ENCODE measurements around the gene KRTAP10-9. TPM values are rescaled to one million over a fixed set of nuclear protein-coding genes. Genes with fewer than 3 reads are reported as not detected.
"Not testable (repeated sequence)": the region's sequence is repeated elsewhere in the genome, so short reads cannot be mapped to it uniquely, and the experiment has no call there.

The KRTAP10-9 gene
- total RNA-seq, 1 donor from 2014 or later = not detected

DNA sequence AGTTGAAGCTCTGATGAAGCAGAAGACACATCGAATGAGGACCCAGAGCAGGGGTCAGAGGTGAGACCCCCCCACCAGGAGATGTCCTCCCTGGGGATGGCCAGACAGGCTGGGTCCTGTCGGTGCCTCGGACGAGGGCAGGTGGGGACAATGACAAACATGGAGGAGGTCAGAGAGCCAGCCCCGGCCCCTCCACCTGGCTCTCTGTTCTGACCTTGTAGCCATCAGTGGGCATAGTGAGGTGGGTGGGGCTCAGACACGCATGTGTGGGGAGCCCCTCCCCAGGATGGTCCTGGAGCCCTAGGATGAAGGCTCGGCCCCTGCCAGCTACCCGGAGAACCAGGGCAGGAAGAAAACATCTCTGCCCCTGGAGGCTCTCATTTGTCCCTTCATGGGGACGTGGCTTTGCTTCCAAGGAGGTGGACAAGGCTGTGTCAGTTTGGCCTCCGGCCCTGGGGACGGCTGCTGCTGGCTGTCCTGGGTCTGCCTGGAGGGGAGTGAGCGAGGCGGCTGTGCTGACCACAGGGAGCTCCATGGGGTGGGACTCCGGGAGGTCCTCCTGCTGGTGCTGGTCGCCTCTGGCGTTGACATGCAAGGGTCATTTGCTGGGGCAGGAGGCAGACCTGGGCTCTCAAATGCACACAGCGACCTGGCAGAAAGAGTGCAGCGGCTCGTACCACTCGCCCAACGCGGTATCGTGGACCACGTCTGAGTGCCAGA is 37.1 kb upstream of the KRTAP10-9 start:
- no peak overlapping the region for H3K27ac Mint-ChIP-seq (ENCODE audit: unreplicated experiment)
- peaks cover 1% of the 10 kb centered on the region for H3K36me3 Mint-ChIP-seq (ENCODE audit: low read depth, unreplicated experiment)
- Histone ChIP-seq H3K4me3 (ENCODE audit: insufficient read depth, low read depth, low read length) (no peak overlapping the region), H3K36me3 (ENCODE audit: insufficient read depth, low read length) (no peaks in the 10 kb centered on the region), H2AFZ (ENCODE audit: low read depth, low read length) (no peak overlapping the region), H3K9ac (ENCODE audit: low read length) (no peak overlapping the region), H3K4me2 (ENCODE audit: low read length) (no peak overlapping the region), H3K9me3 (ENCODE audit: insufficient read depth, low read depth, low read length) (no peaks in the 10 kb centered on the region), H4K20me1 (ENCODE audit: insufficient read depth, low read length) (no peaks in the 10 kb centered on the region), H3K4me1 (ENCODE audit: insufficient read depth, low read length) (no peaks in the 10 kb centered on the region), H3K27me3 (ENCODE audit: insufficient read depth, low read length) (no peaks in the 10 kb centered on the region), H3K79me2 (ENCODE audit: insufficient read depth, low read length) (no peaks in the 10 kb centered on the region), H3K27ac (ENCODE audit: low read depth, low read length) (no peak overlapping the region)
- DNase-seq (ENCODE audit: low read depth) (no peak), FAIRE-seq (no peak)
- no peak overlapping the region for H3K4me3 Mint-ChIP-seq (ENCODE audit: unreplicated experiment)
- no peak for TF ChIP-seq EZH2 (IDR thresholded peaks at IDR 0.05; ENCODE audit: insufficient read depth, low read length)
- TF ChIP-seq, protein P1, sequence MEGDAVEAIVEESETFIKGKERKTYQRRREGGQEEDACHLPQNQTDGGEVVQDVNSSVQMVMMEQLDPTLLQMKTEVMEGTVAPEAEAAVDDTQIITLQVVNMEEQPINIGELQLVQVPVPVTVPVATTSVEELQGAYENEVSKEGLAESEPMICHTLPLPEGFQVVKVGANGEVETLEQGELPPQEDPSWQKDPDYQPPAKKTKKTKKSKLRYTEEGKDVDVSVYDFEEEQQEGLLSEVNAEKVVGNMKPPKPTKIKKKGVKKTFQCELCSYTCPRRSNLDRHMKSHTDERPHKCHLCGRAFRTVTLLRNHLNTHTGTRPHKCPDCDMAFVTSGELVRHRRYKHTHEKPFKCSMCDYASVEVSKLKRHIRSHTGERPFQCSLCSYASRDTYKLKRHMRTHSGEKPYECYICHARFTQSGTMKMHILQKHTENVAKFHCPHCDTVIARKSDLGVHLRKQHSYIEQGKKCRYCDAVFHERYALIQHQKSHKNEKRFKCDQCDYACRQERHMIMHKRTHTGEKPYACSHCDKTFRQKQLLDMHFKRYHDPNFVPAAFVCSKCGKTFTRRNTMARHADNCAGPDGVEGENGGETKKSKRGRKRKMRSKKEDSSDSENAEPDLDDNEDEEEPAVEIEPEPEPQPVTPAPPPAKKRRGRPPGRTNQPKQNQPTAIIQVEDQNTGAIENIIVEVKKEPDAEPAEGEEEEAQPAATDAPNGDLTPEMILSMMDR (IDR thresholded peaks at IDR 0.05; ENCODE audit: insufficient read depth, low read depth, low read length) = no peak
- peaks cover 42% of the 10 kb centered on the region for H3K27me3 Mint-ChIP-seq (ENCODE audit: low read depth, unreplicated experiment)
- peaks cover 9% of the 10 kb centered on the region for H3K9me3 Mint-ChIP-seq (ENCODE audit: unreplicated experiment)
- H3K4me1 Mint-ChIP-seq (ENCODE audit: low read depth, unreplicated experiment) = peaks cover 2% of the 10 kb centered on the region

DNA sequence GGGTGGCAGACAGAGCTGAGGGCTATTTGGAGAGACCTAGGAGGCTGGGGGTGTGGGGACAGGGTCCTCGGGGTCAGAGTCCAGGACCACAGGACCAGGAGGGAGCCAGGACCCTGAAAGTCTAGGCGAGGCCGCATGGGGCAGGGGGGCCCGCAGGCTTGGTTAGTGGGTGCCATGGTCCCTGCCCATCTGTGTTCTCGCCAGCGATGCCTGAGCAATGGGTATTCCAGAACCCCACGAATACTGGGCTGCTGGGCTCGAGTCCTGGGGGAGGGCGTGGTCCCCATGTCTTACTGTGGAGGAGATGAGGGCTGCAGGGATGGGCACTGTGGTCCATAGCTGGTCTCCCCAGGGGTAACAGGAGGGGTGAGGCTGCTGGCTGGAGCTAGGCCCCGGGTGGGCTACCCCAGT is 36.6 kb upstream of the KRTAP10-9 start:
- H3K36me3 Mint-ChIP-seq (ENCODE audit: low read depth, unreplicated experiment) = peaks cover 1% of the 10 kb centered on the region
- peaks cover 39% of the 10 kb centered on the region for H3K27me3 Mint-ChIP-seq (ENCODE audit: low read depth, unreplicated experiment)
- H3K4me3 ChIP-seq (ENCODE audit: insufficient read depth, low read depth, low read length) = no peak overlapping the region
- no peak for TF ChIP-seq EZH2 (IDR thresholded peaks at IDR 0.05; ENCODE audit: insufficient read depth, low read length)
- TF ChIP-seq, protein P1 (IDR thresholded peaks at IDR 0.05; ENCODE audit: insufficient read depth, low read depth, low read length) = no peak
- no peaks in the 10 kb centered on the region for H4K20me1 ChIP-seq (ENCODE audit: insufficient read depth, low read length)
- DNase-seq (ENCODE audit: low read depth) = no peak
- no peaks in the 10 kb centered on the region for H3K9me3 ChIP-seq (ENCODE audit: insufficient read depth, low read depth, low read length)
- H3K9ac ChIP-seq (ENCODE audit: low read length) = no peak overlapping the region
- no peak overlapping the region for H3K27ac ChIP-seq (ENCODE audit: low read depth, low read length)
- H3K79me2 ChIP-seq (ENCODE audit: insufficient read depth, low read length) = no peaks in the 10 kb centered on the region
- no peaks in the 10 kb centered on the region for H3K4me1 ChIP-seq (ENCODE audit: insufficient read depth, low read length)
- H3K4me1 Mint-ChIP-seq (ENCODE audit: low read depth, unreplicated experiment) = peaks cover 2% of the 10 kb centered on the region
- no peak overlapping the region for H3K27ac Mint-ChIP-seq (ENCODE audit: unreplicated experiment)
- H3K4me3 Mint-ChIP-seq (ENCODE audit: unreplicated experiment) = no peak overlapping the region
- no peaks in the 10 kb centered on the region for H3K27me3 ChIP-seq (ENCODE audit: insufficient read depth, low read length)
- H3K36me3 ChIP-seq (ENCODE audit: insufficient read depth, low read length) = no peaks in the 10 kb centered on the region
- FAIRE-seq = no peak
- H3K4me2 ChIP-seq (ENCODE audit: low read length) = no peak overlapping the region
- H2AFZ ChIP-seq (ENCODE audit: low read depth, low read length) = no peak overlapping the region
- peaks cover 9% of the 10 kb centered on the region for H3K9me3 Mint-ChIP-seq (ENCODE audit: unreplicated experiment)

DNA sequence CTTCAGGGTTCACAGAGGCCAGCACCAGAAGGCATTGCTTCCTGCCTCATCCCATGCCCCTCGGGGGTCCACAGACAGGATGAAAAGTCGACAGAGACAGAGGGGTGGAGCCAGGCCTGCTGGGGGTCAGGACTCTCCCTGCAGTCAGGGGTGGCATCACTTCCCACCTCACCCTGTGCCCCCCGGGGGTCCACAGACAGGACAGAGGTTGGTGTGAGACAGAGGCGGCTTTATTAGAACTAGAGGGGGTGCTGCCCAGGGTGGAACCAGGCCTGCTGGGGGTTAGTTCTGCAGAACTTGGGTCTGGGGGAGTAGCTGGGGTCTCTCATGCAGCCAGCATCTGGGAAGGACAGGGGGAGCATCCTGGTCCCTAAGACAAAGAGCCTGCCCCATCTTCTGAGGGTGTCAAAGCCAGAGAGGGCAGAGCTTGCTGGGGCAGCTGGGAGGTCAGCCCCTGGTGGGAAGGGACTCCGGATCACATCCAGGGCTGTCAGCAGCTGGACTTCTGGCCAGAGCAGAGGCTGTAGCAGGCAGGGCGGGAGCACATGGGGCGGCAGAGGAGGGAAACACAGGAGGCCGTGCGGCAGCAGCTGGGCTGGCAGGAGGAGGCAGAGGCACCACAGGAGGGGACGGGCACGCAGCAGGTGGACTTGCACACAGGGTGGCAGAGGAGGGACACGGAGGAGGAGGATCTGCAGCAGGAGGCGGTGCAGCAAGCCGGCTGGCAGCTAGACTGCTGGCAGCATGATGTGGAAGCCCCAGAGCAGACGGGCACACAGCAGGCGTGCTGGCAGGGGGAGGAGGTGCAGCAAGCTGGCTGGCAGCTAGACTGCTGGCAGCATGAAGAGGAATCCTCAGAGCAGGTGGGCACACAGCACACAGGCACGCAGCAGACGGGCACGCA is 35.7 kb upstream of the KRTAP10-9 start:
- H3K79me2 ChIP-seq (ENCODE audit: insufficient read depth, low read length); H3K27ac ChIP-seq (ENCODE audit: low read depth, low read length); H3K4me1 ChIP-seq (ENCODE audit: insufficient read depth, low read length); H3K27ac Mint-ChIP-seq (ENCODE audit: unreplicated experiment); H4K20me1 ChIP-seq (ENCODE audit: insufficient read depth, low read length); FAIRE-seq; DNase-seq (ENCODE audit: low read depth); H3K36me3 ChIP-seq (ENCODE audit: insufficient read depth, low read length); H3K9me3 Mint-ChIP-seq (ENCODE audit: unreplicated experiment); H3K4me3 ChIP-seq (ENCODE audit: insufficient read depth, low read depth, low read length); H3K27me3 ChIP-seq (ENCODE audit: insufficient read depth, low read length); H3K4me3 Mint-ChIP-seq (ENCODE audit: unreplicated experiment); H3K9me3 ChIP-seq (ENCODE audit: insufficient read depth, low read depth, low read length); H3K4me1 Mint-ChIP-seq (ENCODE audit: low read depth, unreplicated experiment); H3K4me2 ChIP-seq (ENCODE audit: low read length); H3K9ac ChIP-seq (ENCODE audit: low read length); H2AFZ ChIP-seq (ENCODE audit: low read depth, low read length); H3K36me3 Mint-ChIP-seq (ENCODE audit: low read depth, unreplicated experiment): not testable (repeated sequence)
- peaks cover 37% of the 10 kb centered on the region for H3K27me3 Mint-ChIP-seq (ENCODE audit: low read depth, unreplicated experiment)

DNA sequence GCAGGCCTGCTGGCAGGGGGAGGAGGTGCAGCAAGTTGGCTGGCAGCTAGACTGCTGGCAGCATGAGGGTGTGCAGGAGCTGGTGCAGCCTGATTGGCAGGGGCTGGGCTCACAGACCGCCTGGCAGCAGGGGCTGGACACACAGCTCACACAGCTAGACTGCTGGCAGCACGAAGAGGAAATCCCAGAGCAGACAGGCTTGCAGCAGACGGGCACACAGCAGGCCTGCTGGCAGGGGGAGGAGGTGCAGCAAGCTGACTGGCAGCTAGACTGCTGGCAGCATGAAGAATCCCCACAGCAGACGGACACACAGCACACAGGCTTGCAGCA is 35.1 kb upstream of the KRTAP10-9 start:
- H3K4me2 ChIP-seq (ENCODE audit: low read length); FAIRE-seq; H4K20me1 ChIP-seq (ENCODE audit: insufficient read depth, low read length); H2AFZ ChIP-seq (ENCODE audit: low read depth, low read length); H3K27ac ChIP-seq (ENCODE audit: low read depth, low read length); DNase-seq (ENCODE audit: low read depth); H3K4me3 ChIP-seq (ENCODE audit: insufficient read depth, low read depth, low read length); H3K27me3 ChIP-seq (ENCODE audit: insufficient read depth, low read length); H3K36me3 Mint-ChIP-seq (ENCODE audit: low read depth, unreplicated experiment); H3K9me3 ChIP-seq (ENCODE audit: insufficient read depth, low read depth, low read length); H3K4me1 Mint-ChIP-seq (ENCODE audit: low read depth, unreplicated experiment); H3K4me1 ChIP-seq (ENCODE audit: insufficient read depth, low read length); H3K79me2 ChIP-seq (ENCODE audit: insufficient read depth, low read length); H3K27ac Mint-ChIP-seq (ENCODE audit: unreplicated experiment); H3K9ac ChIP-seq (ENCODE audit: low read length); H3K4me3 Mint-ChIP-seq (ENCODE audit: unreplicated experiment); H3K9me3 Mint-ChIP-seq (ENCODE audit: unreplicated experiment); H3K36me3 ChIP-seq (ENCODE audit: insufficient read depth, low read length): not testable (repeated sequence)
- peaks cover 31% of the 10 kb centered on the region for H3K27me3 Mint-ChIP-seq (ENCODE audit: low read depth, unreplicated experiment)

Measured in astrocyte (in vitro differentiated cells and primary cell).